D341Med (cell line): ENCODE data around the gene CLIC6.

Experiments used
- DNase-seq: peaks from one replicate; pipeline ENCODE4 v3.0.0; 2012; ENCODE audit warnings: low spot score

Gene CLIC6

GRCh38 chr21:34728479-34728878 lies 59.7 kb downstream of the CLIC6 start:
- no peak for DNase-seq

- DNase-seq, result no peak
These were observed 61.4 kb downstream of the CLIC6 start for GRCh38 chr21:34730194-34730593.

GRCh38 chr21:34730756-34731445 lies 62.1 kb downstream of the CLIC6 start:
- no peak for DNase-seq

GRCh38 chr21:34732388-34732821 lies 63.6 kb downstream of the CLIC6 start:
- DNase-seq, result no peak

DNA sequence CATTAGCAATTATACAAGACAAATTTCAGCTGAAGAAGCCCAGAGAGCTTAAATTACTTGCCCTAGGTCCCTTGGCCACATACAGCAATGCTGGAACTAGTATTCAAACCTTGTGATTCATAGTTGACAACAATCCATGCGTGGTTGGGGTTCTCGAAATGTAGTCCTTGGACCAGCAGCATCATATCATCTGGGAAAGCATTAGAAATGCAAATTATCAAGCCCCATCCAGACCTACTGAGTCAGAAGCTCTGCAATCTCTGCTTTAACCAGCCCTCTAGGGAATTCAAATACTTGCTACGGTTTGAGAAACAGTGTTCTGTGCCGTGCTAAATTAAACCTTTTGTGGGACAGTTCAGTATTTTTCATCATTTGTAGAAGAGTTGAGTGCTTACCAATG lies 65.1 kb downstream of the CLIC6 start:
- DNase-seq, result no peak

- DNase-seq, result no peak
These were observed 65.9 kb downstream of the CLIC6 start for GRCh38 chr21:34734696-34735095.

DNA sequence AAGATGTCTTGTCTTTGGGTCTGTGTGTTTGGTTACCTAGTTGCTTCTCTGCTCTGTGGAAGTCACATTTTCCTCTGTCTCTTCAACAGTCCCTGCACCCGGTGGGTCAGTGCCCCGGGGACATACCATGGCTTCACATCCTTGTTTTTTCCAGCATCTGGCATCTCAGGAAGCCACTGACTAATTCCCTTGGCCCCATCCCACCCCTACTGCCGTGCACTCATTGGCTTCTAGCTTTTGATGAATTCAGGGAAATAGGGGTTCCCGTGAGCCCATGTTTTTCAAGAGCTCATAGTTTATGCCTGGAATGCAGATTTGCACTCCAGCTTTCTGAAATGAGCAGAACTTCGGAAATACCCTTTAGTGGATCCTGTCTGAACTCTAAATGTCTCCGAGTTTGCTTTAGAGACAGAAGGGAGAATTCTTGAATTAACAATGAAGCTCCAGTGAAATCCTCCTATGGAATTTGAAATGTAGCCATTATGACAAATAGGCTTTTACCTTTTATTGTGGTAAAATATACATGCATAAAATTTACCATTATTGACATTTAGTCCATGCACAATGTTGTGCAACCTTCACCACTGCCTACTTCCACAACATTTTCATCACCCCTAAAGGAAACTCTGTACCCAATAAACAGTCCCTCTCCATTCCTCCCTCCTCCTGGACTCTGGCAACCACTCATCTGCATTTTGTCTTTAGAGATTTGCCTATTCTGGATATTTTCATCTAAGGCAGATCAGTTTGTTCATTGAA lies 67.5 kb downstream of the CLIC6 start:
- DNase-seq, result no peak

GRCh38 chr21:34737115-34737514 lies 68.3 kb downstream of the CLIC6 start:
- DNase-seq, result no peak

DNA sequence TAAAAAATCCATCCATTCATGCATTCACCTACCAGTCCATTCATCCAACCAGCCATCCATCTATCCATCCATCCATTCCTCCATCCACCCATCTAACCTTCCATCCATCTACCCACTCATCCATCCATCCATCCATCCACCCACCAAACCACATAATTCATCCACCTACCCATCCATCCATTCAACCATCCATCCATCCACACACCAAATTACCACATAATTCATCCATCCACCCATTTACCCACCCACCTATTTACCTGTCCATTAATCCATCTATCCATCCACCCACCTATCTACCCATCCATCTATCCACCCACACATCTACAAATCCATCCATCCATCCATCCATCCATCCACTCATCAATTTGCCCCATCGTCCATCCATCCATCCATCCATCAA lies 71.4 kb downstream of the CLIC6 start:
- DNase-seq, result no peak

DNA sequence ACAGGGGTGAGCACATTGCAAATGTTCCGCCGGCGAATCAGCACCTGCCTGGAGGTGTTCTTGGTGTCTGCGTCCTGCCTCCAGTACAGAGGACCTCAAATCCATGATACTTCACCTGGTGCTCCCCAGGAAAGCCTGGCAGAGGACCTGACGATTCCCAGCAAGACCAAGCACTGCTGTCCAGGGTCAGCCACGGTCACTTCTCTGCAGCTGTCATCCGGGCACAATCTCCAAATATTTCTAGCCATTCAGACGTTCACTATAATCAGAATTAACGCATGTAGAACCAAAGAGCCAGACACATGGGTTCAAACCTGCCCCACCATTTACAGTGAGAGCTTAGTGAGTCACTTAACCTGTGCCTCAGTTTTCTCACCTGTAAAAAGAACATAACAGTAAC lies 74.5 kb downstream of the CLIC6 start:
- no peak for DNase-seq

DNA sequence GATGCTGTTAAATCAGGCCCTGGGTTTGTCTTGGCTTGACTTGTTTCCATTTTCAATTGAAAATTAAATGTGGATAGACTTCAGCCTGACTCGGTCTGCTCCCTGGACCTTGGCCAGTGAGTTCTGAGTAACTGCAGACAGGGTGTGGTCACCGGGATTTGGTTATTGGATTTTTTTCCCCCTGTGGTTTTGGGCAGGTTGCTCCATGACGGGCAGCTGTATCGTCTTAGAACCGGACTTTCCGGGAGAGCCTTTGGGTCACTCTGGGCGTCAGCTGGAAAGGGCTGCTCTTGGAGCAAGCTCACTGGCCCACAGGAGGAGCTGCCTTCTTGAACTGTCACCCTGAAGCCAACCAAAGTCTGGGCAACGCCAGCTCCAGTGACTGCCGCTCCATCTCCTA lies 75.0 kb downstream of the CLIC6 start:
- no peak for DNase-seq

DNA sequence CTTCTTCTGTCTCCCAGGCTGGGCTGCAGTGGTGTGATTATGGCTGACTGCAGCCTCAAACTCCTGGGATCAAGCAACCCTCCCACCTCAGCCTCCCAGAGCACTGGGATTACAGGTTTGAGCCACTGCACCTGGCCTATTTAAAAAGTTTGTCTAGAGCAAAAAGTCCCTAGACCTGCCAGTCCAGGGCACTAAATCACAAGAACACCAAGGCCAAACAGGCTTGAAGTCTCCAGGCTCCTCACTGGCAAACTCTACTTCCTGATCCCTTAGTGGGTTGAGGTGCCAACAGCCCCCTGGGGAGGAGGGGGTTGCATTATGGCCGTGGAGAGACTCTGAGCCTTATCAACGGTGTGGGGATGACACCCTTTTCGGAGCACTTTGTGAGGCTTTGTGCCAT lies 76.0 kb downstream of the CLIC6 start:
- no peak for DNase-seq

DNA sequence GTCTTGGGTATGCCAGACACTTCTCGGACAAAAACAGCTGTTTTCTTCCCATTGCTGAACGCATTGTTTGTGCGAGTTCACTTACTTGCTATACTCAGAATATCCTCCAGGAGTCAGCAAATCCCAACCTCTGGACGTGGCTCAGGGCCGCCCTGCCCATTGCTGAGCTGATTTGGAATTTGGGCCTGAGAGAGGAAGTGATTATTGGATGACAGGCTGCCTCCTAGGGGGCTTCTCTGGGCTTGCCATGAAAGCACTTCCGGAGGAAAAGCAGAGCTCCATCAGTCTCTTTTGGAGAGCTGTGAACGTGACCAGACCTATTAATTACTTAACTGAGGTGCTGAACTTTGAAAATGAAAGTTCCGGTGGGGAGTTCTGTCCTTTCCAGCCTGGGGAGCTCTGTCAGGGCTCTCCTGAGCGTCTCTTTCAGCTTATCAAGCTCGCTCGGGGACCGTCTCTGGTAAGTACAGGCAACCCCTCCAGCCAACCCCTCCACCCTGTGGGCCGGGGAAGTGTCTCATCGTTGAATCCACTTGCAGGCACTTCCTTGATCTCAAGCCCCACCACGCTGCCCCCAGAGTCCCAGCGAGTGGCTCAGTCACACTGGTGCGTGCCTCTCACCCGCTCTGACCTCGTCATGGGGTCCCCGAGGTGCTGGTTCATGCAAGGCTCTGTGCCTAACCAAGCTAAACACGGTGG lies 76.9 kb downstream of the CLIC6 start:
- peak; percentile 58 for DNase-seq

- DNase-seq, result no peak
These were observed 80.1 kb downstream of the CLIC6 start for GRCh38 chr21:34748862-34749261.

DNA sequence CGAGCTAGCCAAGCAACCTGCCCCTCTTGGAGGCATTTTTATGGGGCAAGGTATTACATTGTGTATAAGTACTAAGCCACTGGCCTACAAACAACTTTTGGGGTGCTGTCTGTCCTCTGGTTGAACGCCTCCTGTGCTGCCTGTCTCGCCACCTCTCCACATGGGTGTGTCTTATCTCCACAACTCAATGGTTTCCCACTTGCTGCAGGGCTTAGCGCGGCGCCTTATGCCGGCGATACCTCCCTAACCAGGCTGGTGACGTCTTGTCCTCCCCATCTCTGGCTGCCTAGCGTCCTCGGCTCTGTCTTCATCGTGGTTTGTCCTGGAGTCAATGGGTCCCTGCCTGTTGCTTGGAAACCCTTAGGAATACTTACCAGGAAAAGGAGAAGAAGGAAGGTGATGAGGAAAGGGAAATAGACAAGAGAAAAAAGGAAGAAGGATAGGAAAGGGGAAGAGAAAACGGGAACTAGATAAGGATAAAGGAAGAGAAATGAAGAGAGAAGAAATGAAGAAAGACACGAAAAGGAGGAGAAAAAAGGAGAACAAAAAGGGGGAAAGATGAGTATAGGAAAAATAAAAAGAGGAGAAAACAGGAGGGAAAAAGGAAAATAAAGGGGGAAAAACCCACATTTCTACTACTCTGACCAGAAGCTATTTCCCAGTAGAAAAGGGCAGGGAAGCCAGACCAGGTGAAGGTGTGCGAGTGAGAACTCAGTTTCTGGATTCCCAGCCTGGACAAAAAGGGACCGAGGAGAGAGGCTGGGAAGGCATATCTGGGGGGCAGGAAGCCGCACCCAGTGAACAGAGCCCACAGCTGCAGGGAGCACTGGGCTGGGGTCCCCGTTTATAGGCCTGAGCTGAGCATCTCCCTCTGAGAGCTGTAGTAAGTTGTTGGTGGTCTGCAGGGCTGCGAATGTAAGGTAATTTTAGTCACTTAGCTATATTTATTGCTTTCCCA lies 86.2 kb downstream of the CLIC6 start:
- no peak for DNase-seq

GRCh38 chr21:34761758-34762330 lies 93.0 kb downstream of the CLIC6 start:
- no peak for DNase-seq

DNA sequence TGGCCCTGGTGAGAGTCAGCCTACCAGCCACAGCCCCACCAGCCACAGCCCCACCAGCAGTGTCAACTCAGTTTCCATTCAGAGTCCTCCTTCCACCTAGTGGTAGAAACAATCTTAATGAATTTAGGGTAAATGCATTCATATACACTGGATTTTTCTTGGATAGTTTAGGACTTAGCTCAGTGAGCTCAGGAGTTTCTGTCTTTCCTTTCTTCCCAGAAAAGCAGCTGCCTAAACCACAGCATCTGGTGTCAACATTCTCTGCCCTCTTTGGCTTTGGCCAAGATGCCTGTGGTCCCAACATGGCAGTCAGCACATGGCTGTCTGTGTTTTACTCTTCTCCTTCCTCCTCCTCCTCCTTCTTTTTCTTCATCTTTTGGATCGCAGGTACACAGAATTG lies 94.0 kb downstream of the CLIC6 start:
- no peak for DNase-seq

DNA sequence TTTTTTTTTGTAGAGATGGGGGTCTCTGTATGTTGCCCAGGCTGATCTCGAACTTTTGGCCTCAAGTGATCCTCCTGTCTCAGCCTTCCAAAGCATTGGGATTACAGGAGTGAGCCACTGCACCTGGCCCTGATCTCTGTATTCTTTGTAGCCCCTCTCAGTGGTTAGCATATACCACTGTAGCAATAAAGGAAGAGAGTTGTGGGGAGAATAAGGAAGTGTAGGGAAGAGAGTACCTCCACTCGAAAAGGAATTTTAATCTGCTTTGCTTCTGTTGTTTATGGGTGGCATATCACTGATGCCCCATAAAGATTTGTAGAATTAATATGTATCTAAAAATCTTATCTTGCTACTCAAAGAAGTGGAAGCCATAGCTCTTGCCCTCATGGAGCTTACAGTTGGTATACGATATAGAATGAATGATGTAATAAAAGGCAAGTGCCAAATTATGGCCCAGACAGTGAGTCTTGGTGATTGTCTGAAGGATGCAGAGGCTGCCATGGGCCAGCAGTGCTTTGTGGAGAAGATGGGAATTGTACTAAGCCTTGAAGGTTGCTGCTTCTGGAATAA lies 96.0 kb downstream of the CLIC6 start:
- no peak for DNase-seq

- DNase-seq, result no peak
These were observed 96.8 kb downstream of the CLIC6 start for GRCh38 chr21:34765619-34766018.

DNA sequence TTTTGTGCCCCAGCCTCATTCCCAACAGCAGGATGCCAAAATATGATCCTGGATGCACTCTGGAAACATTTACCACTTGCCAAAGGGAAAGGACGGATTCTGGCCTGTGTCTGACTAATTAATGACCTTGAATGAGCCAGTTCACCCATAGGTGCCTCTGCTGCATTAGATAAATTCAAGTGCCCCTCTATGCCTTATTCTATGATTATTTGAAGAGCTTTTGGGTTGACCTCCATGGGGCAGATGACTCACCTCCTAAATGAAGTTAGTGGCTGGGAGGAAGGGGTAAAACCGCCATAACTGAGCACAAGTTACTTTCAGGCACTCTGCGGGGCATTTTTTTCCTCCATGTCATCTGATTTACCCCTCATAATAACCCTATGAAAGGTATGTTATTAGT lies 98.1 kb downstream of the CLIC6 start:
- no peak for DNase-seq
